NCI-H2107 treated with DMSO at 0.1 percent for 48 hours (cell line): ENCODE data around the gene VPS18.

Source experiments
- DNase-seq: peaks from one replicate; lab custom pipeline; 2025; ENCODE audit not compliant: unreplicated experiment; lab: John Stamatoyannopoulos, UW

The VPS18 gene

DNA sequence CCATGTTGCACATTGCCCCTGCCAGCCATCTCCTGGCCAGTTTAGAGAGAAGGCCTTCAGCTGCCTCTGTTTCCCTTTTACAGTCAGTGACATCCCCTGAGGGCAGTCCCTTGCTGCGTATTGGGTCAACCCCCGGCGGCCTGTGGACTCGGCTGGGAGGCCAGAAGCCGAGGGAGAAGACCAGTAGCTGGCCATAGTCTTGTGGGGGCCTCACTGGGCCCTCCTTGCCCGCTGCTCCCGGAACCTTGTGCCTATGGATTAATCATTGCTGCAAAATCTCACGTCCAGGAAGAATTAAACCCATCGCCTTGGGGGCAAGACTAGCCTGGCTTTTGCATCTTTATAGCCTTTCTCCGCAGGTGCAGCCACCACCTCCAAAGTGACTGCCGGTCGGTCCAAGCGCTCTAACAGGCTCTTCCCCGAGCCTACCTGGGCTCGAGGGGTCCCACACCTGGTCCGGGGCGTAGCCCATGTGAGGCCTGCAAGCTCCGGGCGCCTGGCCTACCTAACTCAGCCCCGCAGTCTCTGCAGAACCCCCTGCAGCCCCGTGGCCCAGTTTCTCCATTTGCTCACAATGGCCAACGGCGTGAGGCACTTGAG is 58.2 kb downstream of the VPS18 start:
- no peak for DNase-seq

DNA sequence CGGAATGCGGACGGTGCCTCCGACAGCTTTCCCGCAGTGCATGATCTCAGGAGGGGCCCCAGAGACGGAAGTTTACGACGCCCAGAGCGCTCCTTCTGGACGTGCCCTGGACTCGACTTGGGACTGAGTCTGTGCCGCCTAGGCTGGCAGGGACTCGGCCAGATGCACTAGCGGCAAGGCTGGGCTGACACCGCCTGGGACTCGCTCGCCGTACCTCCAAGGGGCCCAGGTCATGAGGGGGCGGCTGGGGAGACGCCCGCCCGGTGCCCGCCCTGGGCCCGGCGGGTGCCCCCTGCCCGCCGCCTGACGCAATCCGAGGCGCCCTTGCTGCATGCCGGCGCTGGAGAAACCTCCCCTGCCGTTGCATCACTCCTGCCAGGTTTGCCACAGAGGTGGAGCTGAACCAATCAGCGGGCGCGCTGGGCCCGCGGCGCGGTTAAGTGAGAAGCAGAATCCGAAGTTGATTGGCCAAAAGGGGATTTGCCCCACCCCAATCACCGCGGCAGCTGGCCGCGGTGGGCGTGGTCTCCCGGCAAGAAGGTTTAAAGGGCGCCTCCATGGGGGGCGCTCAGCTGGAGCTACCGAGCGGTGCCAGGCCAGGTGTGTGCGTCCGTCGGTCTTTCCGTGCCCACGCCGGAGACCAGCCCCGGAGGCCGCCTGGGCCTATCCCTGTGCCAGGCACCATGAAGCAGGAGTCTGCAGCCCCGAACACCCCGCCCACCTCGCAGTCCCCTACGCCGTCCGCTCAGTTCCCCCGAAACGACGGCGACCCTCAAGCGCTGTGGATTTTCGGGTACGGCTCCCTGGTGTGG is 58.9 kb downstream of the VPS18 start, which contains the start of gene CHAC1:
Gene CHAC1 (plus strand): TSS at position 571 of the 812 bp plus-strand sequence. CDS start 113 bp downstream, at position 684.
- peak; percentile 83 for DNase-seq
